Pancreas (tissue), 10 donors: ENCODE results near the gene ACE2. TPM values are rescaled to one million over a fixed set of nuclear protein-coding genes. Genes with fewer than 3 reads are reported as not detected.

Source experiments
- ATAC-seq, 4 donors: fragments of 200-7000 bp; cut with Tn5 transposase; one replicate each; pipeline versions ENCODE4 v1.8.0 to v1.9.1; 2020; ENCODE audit warnings: mild to moderate bottlenecking in 4 of 4, moderate library complexity in 4 of 4
- DNase-seq, 6 donors: peaks; one replicate each; pipeline ENCODE4 v3.0.0-alpha.2; 2020
- FAIRE-seq: peaks from 2 replicates; lab custom pipeline; 2012; peaks lifted over from hg19 to GRCh38; lab: Jason Lieb, UNC
- H3K27ac ChIP-seq, 4 donors: fragments of 200-600 bp; sonication (generic); 1 replicate in 3 of 4; 2 replicates in 1 of 4; pipeline versions ENCODE4 v1.5.0 to v1.8.0; 2020
- H3K27me3 ChIP-seq, 4 donors: fragments of 200-600 bp; one replicate each; pipeline ENCODE4 v1.8.0; 2021
- H3K36me3 ChIP-seq, 3 donors: fragments of 200-600 bp; sonication (generic) in 1 of 3; one replicate each; pipeline versions ENCODE4 v1.5.0 to v1.8.0; 2020 to 2021
- H3K4me1 ChIP-seq, 3 donors: fragments of 200-600 bp; one replicate each; pipeline ENCODE4 v1.8.0; 2021
- H3K4me3 ChIP-seq, 4 donors: fragments of 200-600 bp; sonication (generic) in 2 of 4; one replicate each; pipeline versions ENCODE4 v1.5.0 to v1.8.0; 2020 to 2021
- H3K9me3 ChIP-seq, 4 donors: fragments of 200-600 bp; one replicate each; pipeline ENCODE4 v1.8.0; 2021
- CTCF ChIP-seq, 4 donors: fragments of 200-600 bp; sonication (generic) in 3 of 4; IDR thresholded peaks; one replicate each; pipeline versions ENCODE4 v1.5.0 to v1.8.0; 2021; ENCODE audit warnings: antibody characterized with exemption in 4 of 4
- whole genome bisulfite sequencing, 2 donors: extraction: QIAGEN DNeasy Blood & Tissue Kit; methylation state at CpG; one replicate each; pipeline ENCODE4 v1.1.7; 2013; 5-methylcytosine and 5-hydroxymethylcytosine counted together
- intact Hi-C, 3 donors: fragments of 100-400 bp; cut with DNase I; formaldehyde crosslinking; loops; one replicate each; pipeline versions ENCODE4 v1.11.1 to v1.14.2; 2022
- polyA plus RNA-seq, 2 donors: library from polyadenylated mRNA; stranded (reverse); fragments of 200-250 nt; gene quantifications; one replicate each; pipeline ENCODE4 v1.2.3, GENCODE V29; 2013
- total RNA-seq, 6 donors: library from RNA; stranded (reverse); fragmentation: NEBNext Ultra II Directional in 4 of 6; extraction: Animal tissue kit (Norgen Biotek cat#: 25700) in 4 of 6; gene quantifications; one replicate each; pipeline versions ENCODE4 v1.2.1 to v1.2.4, GENCODE V29; 2021 to 2023
- donor health status: healthy with polysubstance abuse.
- donor health status: DM: no; HTN: no; CAD: no; lungs with moderate emphysema.
- donor health status: DM: no; HTN: no; CAD: no.
- donor health status: control.
- donor health status: control.
- donor health status: Bipolar disorder and iron deficiency.
- donor health status: DM: yes; HTN: yes; CAD: no.
- donor health status: DM: no; HTN: no; CAD: no.
- donor health status: DM: no; HTN: no; CAD: no.
- donor health status: DM: yes; HTN: yes; CAD: no.

Gene ACE2
- total and polyA plus RNA-seq, 8 donors, result 0.49 to 3.4 (median 1.8) TPM

- H3K27me3 ChIP-seq, result peaks cover 0 to 6% (median 2%) of the 10 kb centered on the region in 4 donors
These were observed 86.5 kb downstream of the ACE2 start for GRCh38 chrX:15514279-15514678.

GRCh38 chrX:15512401-15512965 is 88.3 kb downstream of the ACE2 start:
- Histone ChIP-seq H3K27me3 (peaks cover 0 to 6% (median 2%) of the 10 kb centered on the region in 4 donors), H3K4me3 (no peak overlapping the region), H3K27ac (no peak overlapping the region), H3K36me3 (no peaks in the 10 kb centered on the region), H3K9me3 (no peaks in the 10 kb centered on the region), H3K4me1 (no peaks in the 10 kb centered on the region)
- DNase-seq, result no peak
- ATAC-seq, result no peak
- intact Hi-C loops, result no loop called here
- FAIRE-seq, result no peak
- WGBS, 2 donors, result 57 to 78% methylated on average over 4 of the region's 4 CpGs
- no peak for TF ChIP-seq CTCF (IDR thresholded peaks at IDR 0.05)

More at GRCh38 chrX:15514279-15514678, 86.5 kb downstream of the ACE2 start:
- no peak for TF ChIP-seq CTCF (IDR thresholded peaks at IDR 0.05)
- FAIRE-seq (no peak), DNase-seq (no peak), ATAC-seq (no peak)
- no peak overlapping the region for H3K4me3 ChIP-seq
- intact Hi-C loops, result no loop called here
- no peaks in the 10 kb centered on the region for H3K9me3 ChIP-seq
- H3K36me3 ChIP-seq, result no peaks in the 10 kb centered on the region
- no peak overlapping the region for H3K27ac ChIP-seq
- H3K4me1 ChIP-seq, result no peaks in the 10 kb centered on the region
- 52 to 83% methylated on average over 1 of the region's 1 CpG for WGBS, 2 donors

GRCh38 chrX:15511563-15511962 is 89.2 kb downstream of the ACE2 start:
- DNase-seq (no peak), ATAC-seq (no peak), FAIRE-seq (no peak)
- H3K36me3 ChIP-seq, result no peaks in the 10 kb centered on the region
- 23 to 33% methylated on average over 1 of the region's 1 CpG for WGBS, 2 donors
- H3K9me3 ChIP-seq, result no peaks in the 10 kb centered on the region
- intact Hi-C loops, result no loop called here
- no peak overlapping the region for H3K27ac ChIP-seq
- peaks cover 0 to 3% (median under 1%) of the 10 kb centered on the region in 4 donors for H3K27me3 ChIP-seq
- no peak for TF ChIP-seq CTCF (IDR thresholded peaks at IDR 0.05)
- no peak overlapping the region for H3K4me3 ChIP-seq
- H3K4me1 ChIP-seq, result no peaks in the 10 kb centered on the region

Other genes with a start within 250 kb of the ACE2 start
- gene VEGFD, start 216.5 kb downstream of the ACE2 start, total RNA-seq, result under 1 TPM in 5 of 6 donors, not detected in 1; 0.19 to 0.58 (median 0.25) TPM
- 1 to 10 TPM in 1 of 2 donors, under 1 TPM in 1; 0.84 to 1.3 TPM for gene VEGFD, start 216.5 kb downstream of the ACE2 start, polyA plus RNA-seq
- 1 to 10 TPM; 1.1 to 2.4 (median 1.7) TPM for gene PIR, start 107.6 kb downstream of the ACE2 start, total RNA-seq
- 1 to 10 TPM; 3.0 to 7.0 TPM for gene PIR, start 107.6 kb downstream of the ACE2 start, polyA plus RNA-seq
- gene BMX, start 100.2 kb downstream of the ACE2 start, total RNA-seq, result 1 to 10 TPM in 1 of 6 donors, under 1 TPM in 5; 0.28 to 3.2 (median 0.48) TPM
- under 1 TPM; 0.27 to 0.73 TPM for gene BMX, start 100.2 kb downstream of the ACE2 start, polyA plus RNA-seq
- gene CLTRN, start 63.8 kb upstream of the ACE2 start, total RNA-seq, result 1 to 10 TPM in 3 of 6 donors, under 1 TPM in 3; 0.79 to 3.6 (median 1.5) TPM
- 10 to 100 TPM in 1 of 2 donors, 1 to 10 TPM in 1; 3.3 to 14.6 TPM for gene CLTRN, start 63.8 kb upstream of the ACE2 start, polyA plus RNA-seq
- gene CA5B, start 137.3 kb upstream of the ACE2 start, total RNA-seq, result 1 to 10 TPM; 3.7 to 7.9 (median 5.2) TPM
- 1 to 10 TPM; 1.9 to 2.6 TPM for gene CA5B, start 137.3 kb upstream of the ACE2 start, polyA plus RNA-seq
- gene ZRSR2, start 189.5 kb upstream of the ACE2 start, total RNA-seq, result 1 to 10 TPM; 3.0 to 7.1 (median 4.8) TPM
- 10 to 100 TPM; 15.2 to 33.1 TPM for gene ZRSR2, start 189.5 kb upstream of the ACE2 start, polyA plus RNA-seq